Measurements from ENCODE around the gene TRAPPC12. TPM values are rescaled to one million over a fixed set of nuclear protein-coding genes. Genes with fewer than 3 reads are reported as not detected.
A peak's percentile ranks its signal among the peaks of the same experiment; 100 is the strongest.

TRAPPC12 gene
- total RNA-seq, 1 donor, result 62.7 TPM

- H3K4me3 ChIP-seq (ENCODE audit: low read depth, low read length), result no peak overlapping the region
- peak; percentile 70 for DNase-seq (ENCODE audit: low read depth)
- peak; percentile 93 for TF ChIP-seq CTCF (IDR thresholded peaks at IDR 0.05; ENCODE audit: insufficient read depth, low read length)
These were observed 82.5 kb downstream of the TRAPPC12 start for GRCh38 chr2:3461801-3462492.

GRCh38 chr2:3462493-3463104 lies 83.1 kb downstream of the TRAPPC12 start:
- no peak for DNase-seq (ENCODE audit: low read depth)
- H3K4me3 ChIP-seq (ENCODE audit: low read depth, low read length), result no peak overlapping the region
- TF ChIP-seq CTCF (IDR thresholded peaks at IDR 0.05; ENCODE audit: insufficient read depth, low read length), result no peak

- no peak for TF ChIP-seq CTCF (IDR thresholded peaks at IDR 0.05; ENCODE audit: insufficient read depth, low read length)
- no peak for DNase-seq (ENCODE audit: low read depth)
- H3K4me3 ChIP-seq (ENCODE audit: low read depth, low read length), result no peak overlapping the region
These were observed 83.8 kb downstream of the TRAPPC12 start for GRCh38 chr2:3463186-3463835.

GRCh38 chr2:3463944-3464343 lies 84.5 kb downstream of the TRAPPC12 start:
- no peak for TF ChIP-seq CTCF (IDR thresholded peaks at IDR 0.05; ENCODE audit: insufficient read depth, low read length)

GRCh38 chr2:3464401-3465005 lies 85.0 kb downstream of the TRAPPC12 start:
- DNase-seq (ENCODE audit: low read depth), result no peak
- H3K4me3 ChIP-seq (ENCODE audit: low read depth, low read length), result no peak overlapping the region
- no peak for TF ChIP-seq CTCF (IDR thresholded peaks at IDR 0.05; ENCODE audit: insufficient read depth, low read length)

More at GRCh38 chr2:3463944-3464343, 84.5 kb downstream of the TRAPPC12 start:
- no peak for DNase-seq (ENCODE audit: low read depth)
- no peak overlapping the region for H3K4me3 ChIP-seq (ENCODE audit: low read depth, low read length)

- no peak for TF ChIP-seq CTCF (IDR thresholded peaks at IDR 0.05; ENCODE audit: insufficient read depth, low read length)
- DNase-seq (ENCODE audit: low read depth), result no peak
- no peak overlapping the region for H3K4me3 ChIP-seq (ENCODE audit: low read depth, low read length)
These were observed 85.8 kb downstream of the TRAPPC12 start for GRCh38 chr2:3465328-3465727.

Data from fibroblast of the aortic adventitia (primary cell).